ENCODE data around the gene ARHGAP32.
"Not testable (repeated sequence)": the region's sequence is repeated elsewhere in the genome, so short reads cannot be mapped to it uniquely, and the experiment has no call there.

ARHGAP32 gene

GRCh38 chr11:129018126-129018525 lies 174.0 kb downstream of the ARHGAP32 start:
- no peak for DNase-seq

GRCh38 chr11:129013737-129014475 lies 178.2 kb downstream of the ARHGAP32 start:
- DNase-seq, result no peak

DNA sequence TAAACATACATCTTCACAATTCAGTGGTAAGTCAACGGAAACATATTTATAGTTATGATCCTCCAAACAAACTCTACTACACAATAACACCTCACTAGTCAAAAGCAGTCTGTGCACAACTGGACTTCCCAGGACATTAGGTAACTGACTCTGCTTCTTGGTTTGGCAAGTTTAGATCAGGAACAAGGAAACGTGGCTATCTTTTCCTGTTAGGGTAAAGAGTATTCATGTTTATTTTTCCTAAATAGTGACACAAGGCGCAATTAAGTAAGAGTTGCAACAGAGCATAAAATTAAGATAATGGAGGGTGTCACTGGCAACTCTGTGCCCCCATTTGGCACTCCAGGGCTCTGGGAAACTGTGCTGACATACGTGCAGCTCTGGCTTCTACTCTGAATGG lies 179.2 kb downstream of the ARHGAP32 start:
- DNase-seq, result no peak

DNA sequence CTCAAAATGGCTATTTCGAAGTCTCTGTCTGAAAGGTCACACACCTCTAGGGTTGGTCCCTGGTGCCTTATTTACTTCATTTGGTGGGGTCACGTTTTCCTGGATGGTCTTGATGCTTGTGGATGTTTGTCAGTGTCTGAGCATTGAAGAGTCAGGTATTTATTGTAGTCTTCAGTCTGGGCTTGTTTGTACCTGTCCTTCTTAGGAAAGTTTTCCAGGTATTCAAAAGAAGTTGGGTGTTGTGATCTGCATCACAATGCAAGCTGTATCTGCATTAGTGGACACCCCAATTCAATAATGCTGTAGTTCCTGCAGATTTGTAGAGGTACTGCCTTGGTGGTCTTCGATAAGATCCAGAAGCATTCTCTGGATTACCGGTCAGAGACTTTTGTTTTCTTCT lies 186.0 kb downstream of the ARHGAP32 start:
- no peak for DNase-seq

DNA sequence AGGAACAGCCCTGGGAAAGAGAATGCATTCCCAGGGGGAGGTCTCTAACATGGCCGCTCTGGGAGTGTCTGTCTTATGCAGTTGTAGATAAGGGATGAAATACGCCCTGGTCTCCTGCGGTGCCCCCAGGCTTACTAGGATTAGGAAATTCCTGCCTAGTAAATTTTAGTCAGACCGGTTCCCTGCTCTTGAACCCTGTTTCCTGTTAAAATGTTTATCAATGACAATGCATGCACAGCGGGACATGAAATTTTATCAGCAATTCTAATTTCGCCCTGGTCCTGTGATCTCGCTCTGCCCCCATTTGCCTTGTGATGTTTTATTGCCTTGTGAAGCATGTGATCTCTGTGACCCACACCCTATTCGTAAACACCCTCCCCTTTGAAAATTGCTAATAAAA lies 193.0 kb downstream of the ARHGAP32 start:
- DNase-seq, result not testable (repeated sequence)

- DNase-seq, result no peak
Measured at GRCh38 chr11:128988242-128988970, 203.7 kb downstream of the ARHGAP32 start.

DNA sequence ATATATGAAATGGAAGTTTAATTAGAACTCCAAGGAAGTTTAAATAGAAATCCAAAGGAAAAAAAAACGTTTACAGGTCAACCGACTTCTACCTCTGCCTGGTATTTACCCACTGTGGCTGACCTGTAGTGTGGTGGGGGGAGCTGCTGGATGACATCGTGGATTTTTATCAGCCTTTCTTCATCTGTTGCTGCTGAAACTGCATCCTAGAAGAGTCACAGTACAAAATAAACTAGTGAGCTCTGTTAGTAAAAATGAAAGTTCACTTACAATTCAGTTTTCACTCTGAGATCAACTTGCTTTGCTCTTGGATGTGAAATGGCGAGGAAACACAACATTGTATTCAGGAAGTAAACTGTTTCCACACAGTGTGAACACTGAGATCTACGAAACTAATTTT lies 206.2 kb downstream of the ARHGAP32 start:
- DNase-seq, result no peak

DNA sequence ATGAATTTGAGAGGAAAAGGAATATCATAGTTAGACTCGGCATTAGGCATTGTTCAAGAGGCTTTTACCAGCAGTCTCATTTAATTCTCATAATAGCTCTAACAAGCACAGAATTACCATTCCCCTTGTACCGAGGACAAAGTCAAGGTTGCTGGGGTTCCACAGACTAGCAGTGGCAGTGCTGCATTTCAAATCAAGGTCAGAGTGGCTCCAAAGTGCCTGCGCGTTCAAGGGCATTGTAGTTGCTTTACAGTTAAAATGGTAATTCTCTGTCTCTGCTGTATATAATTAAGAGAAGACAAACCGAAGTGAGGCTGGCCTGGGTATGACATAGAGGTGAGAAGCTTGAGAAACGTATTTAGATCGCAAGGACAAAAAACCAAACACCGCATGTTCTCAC lies 209.1 kb downstream of the ARHGAP32 start:
- no peak for DNase-seq

GRCh38 chr11:128981254-128981653 lies 210.9 kb downstream of the ARHGAP32 start:
- no peak for DNase-seq

- no peak for DNase-seq
Measured at GRCh38 chr11:128970598-128971190, 221.4 kb downstream of the ARHGAP32 start.

DNA sequence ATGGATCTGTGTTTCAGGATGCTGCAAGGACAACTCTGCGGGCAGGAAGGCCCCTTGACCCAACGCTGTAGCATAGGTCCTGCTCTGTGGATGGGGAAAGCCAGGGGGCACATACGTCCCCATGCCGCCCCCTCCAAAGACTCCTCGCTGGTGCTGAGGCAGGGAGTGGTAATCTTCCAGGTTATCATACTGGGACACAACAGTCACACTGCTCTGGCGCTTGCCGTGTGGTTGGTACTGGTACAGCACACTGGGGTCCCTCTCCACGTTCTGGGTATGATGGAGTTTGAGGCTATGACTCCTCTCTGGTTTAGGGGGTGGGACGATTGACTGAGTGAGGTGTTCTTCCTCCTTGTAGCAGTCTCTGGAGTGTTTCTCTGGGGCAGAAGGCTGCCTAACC lies 223.2 kb downstream of the ARHGAP32 start:
- no peak for DNase-seq

DNA sequence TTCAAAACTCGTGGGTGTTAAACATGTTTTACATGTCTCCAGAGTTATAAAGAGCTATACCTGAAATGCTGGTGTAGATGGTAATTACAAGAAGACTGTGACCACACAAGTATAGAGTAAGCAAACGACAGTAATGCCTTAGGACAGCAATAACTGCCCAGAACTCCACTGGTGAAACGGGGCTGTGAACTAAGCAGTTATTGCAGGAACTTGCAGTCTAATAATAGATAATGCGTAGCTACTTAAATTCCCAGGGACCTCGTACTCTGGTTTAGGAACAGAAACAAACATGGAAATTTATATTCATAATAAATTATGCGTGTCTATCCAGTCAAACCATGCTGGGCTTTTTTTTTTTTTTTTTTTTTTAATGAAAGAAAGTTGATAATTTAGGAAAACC lies 224.5 kb downstream of the ARHGAP32 start:
- no peak for DNase-seq

- no peak for DNase-seq
Measured at GRCh38 chr11:128965485-128965884, 226.6 kb downstream of the ARHGAP32 start.

- no peak for DNase-seq
Measured at GRCh38 chr11:128964463-128964930, 227.6 kb downstream of the ARHGAP32 start.

DNA sequence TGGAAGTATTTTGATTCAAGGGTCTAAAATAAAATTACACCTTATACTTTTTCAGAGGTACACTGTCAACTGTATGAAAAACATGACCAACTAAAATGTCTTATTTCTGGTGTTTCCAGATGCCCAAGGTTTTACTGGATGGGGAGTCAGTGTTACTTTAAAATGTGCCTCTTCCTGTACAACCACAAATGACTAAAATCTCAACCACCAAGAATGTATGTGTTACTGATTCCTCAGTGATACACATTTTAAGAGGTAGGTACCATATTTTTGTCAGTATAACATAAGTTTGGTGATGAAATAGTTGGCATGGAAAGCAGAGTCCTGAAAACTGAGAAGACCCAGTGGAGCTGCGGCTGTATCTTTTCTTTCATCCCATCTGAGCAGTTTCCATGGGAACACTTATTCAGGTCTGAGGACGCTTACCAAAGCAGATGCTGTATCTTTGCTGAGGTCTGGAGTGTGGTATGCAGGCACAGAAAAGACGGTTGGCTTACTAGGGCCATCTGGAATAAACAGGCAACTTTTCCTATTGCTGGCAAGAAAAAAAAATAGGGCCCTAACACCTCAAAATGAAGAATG lies 228.3 kb downstream of the ARHGAP32 start:
- DNase-seq, result no peak

DNA sequence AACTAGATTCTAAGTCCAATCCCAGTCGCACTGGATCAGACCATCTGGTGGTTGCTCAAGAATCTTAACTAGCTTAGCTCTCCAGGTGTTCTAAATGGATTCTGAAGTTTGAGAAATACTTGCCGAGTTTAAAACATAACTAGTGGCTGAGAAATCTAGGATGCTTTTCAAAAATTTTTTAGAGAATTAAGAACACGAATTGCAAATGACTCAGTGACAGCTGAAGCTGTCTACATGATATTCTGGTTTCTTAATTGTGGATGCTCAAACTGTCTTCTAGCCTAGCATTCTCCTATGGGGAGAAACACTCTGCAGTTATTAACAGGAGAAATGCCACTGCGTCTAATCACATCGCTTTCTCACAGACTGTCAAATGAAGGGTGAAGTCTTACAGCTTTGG lies 229.2 kb downstream of the ARHGAP32 start:
- DNase-seq, result no peak

GRCh38 chr11:128961645-128962044 lies 230.5 kb downstream of the ARHGAP32 start:
- DNase-seq, result no peak

- no peak for DNase-seq
Measured at GRCh38 chr11:128957202-128957482, 235.0 kb downstream of the ARHGAP32 start.

- DNase-seq, result no peak
Measured at GRCh38 chr11:128956401-128957201, 235.5 kb downstream of the ARHGAP32 start.

GRCh38 chr11:128955636-128956035 lies 236.5 kb downstream of the ARHGAP32 start:
- no peak for DNase-seq

DNA sequence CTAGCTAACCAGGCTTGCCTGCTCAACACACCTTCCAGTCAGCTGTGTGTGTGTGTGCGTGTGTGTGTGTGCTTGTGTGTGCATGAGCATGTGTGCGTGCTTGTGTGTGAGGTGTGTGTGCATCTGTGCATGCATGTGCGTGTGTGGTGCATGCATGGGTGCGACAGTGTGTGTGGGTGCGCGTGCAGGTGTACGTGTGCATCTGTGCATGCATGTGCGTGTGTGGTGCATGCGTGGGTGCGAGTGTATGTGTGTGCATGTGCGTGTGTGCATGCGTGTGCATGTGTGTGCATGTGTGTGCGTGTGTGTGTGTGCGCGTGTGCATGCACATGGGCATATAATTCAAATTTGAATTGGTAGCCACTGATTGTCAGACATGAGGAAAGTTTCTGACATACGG lies 239.0 kb downstream of the ARHGAP32 start:
- no peak for DNase-seq

DNA sequence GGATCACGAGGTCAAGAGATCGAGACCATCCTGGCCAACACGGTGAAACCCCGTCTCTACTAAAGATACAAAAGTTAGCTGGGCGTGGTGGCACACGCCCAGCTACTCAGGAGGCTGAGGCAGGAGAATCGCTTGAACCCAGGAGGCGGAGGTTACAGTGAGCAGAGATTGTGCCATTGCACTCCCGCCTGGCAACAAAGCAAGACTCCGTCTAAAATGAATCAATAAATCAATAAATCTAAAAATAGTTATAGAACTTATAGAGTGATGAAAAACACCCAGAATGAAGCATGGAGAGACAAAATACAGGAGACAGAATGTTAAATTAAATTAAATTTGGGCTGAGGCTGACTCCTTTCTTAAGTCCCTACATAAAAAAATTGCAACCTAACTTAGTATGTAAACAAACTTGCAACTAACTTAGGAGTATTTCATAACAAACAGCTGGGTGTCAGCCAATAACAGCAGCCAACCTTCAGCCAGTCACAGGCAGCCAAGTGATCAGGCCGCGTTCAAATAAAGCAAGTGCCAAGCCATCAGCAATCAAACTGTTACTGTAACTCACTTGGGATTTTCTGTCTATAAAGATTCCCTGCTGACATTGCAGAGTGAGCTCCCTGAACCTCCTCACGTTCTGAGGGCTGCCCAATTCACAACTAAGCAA lies 242.2 kb downstream of the ARHGAP32 start:
- no peak for DNase-seq
